NCI-H187 (cell line): ENCODE data around the gene LRRC31.

ENCODE experiments used
- DNase-seq, 2 experiments: peaks; one replicate each; lab custom pipeline; 2025; lab: John Stamatoyannopoulos, UW

The LRRC31 gene

DNA sequence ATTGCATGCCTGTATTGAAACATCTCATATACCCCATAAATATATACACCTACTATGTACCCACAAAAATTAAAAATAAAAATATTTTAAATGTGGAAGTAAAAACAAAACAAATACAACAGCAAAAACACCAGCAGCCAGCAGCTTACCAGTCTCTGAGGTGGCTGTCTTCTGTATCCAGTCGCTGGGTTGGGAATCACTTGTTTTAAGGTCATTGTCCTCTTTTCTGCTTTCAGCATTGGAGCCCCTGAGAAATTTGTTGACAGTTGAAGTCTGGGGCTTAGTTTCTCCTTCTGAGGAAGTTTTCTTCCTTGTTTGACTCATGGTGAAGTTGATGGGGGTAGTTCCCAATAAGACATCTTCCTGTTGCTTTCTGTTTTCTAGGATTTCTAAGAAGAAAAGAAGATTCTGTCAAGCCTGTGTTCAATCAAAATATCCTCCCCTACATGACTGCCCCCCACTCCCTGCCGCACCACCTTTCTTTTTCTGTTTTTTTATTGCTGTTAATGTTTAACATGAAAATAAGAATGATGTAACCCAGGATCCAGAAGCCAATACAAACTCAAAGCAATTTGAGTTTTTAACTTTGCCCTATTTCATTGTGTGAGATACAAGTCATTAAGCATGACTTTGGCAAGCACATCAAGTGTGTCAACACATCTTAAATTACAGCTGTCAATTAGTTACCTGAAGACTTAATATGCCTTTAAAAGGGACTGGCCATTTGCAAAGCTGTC, at the start of gene LRRC31:
Gene LRRC31 (minus strand): TSS at position 452 of the 737 bp plus-strand sequence. CDS start 128 bp downstream, at position 324.
- DNase-seq: no peak

DNA sequence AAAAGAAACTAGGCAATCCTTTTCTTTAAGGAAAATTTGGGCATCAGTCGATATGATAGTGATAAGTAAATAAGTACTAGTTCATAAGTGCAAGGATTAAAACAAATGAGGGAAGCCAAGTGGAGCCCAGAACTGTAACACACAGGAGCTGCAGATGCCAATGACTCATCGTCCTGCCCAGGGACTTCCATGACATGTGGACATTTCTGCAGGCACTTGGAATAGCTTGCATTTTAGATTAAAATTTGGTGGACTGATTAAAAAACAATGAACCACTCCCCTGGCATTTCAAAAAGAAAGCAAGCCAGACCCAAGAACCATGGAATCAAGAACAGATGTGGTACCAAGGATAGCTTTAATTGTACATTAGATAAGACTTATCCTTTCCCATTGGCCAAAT, 44.6 kb upstream of the LRRC31 start:
- no peak for DNase-seq

DNA sequence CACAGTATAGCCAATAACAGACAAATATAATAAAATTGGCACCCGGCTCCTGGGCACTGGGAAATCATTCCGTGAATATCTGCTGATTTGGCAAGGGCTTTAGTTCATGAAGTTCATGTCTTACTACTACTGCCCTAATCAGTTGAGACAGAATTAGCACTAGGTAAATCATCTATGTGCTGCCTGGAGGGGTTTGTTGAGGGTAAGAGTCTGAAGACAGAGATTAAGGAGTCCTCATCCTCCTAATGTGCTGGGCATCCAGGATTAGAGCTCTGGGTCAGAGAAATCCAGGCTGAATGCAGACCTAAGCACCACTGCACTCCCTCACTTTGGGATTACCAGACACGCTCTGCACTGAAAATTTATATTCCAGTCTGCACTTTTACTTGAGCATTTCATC, 43.6 kb upstream of the LRRC31 start:
- DNase-seq: no peak

DNA sequence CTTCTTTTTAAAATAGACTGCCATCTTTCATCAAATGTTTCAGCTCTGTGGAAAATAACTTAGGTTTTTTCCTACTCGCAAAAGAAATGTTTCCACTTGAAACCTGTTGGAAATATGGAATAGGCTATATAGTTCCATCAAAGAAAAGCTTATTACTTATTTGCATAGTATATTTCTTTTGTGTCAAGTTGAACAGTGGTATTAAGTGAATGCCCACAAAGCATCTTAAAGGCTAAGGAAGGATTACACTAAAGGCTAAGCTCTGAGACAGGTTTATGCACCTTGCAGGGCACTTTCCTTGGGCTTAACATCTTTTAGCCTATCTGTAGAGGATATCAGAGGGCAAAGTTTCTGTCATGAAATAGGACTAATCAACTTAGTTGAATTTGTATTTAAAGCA, 41.5 kb upstream of the LRRC31 start, which contains the start of gene SAMD7:
Gene SAMD7 (plus strand): TSS at position 301 of the 400 bp plus-strand sequence. CDS start 7,927 bp downstream, outside the sequence.
- DNase-seq: no peak

DNA sequence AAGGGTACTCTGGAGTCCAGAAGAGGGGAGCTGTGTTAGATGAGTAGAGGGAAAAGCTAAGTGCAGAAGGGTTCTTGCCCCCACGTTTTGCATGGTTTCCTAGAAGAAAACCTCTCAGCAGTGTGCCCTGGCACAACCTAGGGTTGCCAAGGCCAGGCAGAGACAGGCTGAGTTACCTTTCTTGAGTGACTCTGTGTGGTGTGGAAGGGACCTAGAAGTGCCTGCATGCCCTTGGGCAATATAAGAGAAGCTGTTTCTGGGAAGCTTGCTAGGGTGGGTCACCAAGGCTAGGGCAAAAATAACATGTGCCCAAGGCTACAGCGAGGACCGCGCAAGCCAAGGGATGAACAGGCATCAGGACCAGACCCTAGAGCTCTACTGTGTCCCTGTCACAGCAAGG, 38.2 kb upstream of the LRRC31 start:
- no peak for DNase-seq

DNA sequence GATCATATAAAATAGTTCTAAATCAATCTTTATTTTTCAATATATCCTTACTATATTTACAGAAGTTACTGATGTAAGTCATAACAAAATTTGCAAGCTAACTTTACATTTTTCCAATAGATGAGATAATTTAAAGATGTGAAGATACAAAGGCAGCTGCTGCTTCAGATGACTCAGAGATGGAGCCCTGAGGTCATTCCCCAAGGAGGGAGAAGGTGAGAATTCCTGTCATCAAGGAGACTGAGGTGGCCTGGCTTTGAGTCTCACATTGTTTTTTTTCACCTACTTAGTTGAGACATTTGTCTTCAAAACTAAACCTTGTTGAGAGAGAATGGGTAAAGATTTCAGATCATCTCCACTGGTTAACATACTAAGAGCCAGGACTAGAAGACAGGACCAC, 37.7 kb upstream of the LRRC31 start:
- no peak for DNase-seq

DNA sequence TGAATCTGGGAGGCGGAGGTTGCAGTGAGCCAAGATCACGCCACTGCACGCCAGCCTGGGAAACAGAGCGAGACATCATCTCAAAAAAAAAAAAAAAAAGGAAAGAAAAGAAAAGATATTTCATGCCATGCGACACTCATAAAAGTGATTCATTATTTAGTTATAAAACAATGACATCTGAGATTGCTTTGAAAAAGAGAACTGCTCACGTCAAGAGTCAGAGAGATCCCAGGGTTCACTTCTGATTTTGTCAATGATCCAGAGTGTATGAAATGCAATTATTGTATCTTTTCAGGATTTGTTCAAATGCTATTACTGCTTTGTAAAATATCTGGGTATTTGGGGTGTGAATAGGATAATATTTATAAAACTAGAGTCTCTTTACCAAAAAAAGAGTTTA, 35.7 kb upstream of the LRRC31 start:
- no peak for DNase-seq

DNA sequence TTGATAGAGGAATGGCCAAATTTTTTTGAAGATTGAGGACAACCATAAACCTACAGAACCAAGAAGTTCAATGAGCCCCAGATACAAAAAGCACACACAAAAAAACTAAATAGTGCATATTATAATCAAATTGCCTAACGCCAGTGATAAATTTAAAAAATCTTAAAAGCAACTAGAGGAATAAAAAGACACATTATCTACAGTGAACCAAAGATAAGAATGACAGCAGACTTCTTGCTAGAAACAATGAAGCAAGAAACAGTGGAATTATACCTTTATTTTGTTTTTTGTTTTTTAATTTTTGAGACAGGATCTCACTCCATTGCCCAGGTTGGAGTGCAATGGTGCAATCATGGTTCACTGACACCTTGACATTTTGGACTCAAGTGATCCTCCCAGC, 31.7 kb upstream of the LRRC31 start:
- DNase-seq: no peak

DNA sequence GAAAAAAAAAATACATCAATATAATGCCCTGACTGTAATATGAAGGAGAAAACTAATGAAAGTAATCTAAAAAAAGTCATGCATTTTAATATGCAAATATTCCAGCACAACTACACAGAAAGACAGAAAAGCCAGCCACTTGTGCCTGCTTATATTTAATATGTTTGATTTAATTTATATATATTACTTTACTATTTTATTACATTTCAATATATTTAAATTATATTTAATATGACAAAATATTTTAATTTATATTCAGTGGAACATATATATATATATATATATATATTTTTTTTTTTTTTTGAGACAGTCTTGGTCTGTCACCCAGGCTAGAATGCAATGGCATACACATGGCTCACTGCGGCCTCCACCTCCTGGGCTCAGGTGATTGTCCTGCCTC, 27.5 kb upstream of the LRRC31 start:
- no peak for DNase-seq

DNA sequence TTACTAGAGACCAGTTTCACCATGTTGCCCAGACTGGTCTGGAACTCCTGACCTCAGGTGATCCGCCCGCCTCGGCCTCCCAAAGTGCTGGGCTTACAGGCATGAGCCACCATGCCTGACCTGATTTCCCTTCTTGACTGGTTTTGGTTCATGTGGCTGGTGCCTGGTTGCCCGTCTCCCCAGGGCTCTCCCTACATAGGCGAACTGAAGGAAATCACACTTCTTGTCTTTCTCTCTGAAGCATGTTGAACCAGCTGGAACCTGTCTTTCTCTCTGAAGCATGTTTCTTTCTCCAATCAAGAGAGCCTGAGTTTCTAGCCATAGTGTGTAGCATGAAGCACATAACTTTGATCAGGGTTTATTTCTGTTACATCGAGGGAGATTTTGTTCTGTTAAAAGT, 25.3 kb upstream of the LRRC31 start:
- DNase-seq: no peak

DNA sequence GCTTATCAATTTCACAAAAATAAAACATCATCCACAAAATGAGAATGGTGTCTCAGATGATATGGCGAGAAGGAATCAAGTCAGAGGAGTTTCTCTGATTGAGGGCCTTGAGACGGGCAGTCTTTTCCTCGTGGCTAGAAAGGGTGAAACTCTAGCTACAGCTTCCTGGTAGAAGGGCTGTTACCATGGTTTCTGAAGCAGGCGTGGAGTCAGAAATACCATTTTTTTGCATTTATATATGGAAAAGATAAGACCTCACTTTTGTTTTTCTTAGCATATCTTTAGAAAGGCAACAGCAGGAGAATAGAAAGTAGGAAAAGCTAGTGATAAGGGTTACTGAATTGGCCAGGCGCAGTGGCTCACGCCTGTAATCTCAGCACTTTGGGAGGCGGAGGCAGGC, 24.4 kb upstream of the LRRC31 start:
- DNase-seq: no peak

DNA sequence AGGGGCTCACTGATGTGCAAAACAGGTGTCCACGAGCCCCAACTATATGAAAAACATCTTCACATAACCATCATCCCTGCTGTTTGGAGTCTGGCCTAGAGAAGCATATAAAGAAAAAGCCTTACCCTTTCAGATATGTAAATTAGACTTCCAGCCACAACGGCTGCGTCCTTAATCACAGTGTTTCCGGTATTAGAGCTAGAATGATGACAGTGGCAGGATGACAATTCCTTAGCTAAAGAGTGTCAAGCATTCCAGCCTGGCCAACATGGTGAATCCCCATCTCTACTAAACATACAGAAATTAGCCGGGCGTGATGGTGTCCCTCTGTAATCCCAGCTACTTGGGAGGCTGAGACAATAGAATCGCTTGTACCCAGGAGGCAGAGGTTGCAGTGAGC, 22.2 kb upstream of the LRRC31 start:
- no peak for DNase-seq

DNA sequence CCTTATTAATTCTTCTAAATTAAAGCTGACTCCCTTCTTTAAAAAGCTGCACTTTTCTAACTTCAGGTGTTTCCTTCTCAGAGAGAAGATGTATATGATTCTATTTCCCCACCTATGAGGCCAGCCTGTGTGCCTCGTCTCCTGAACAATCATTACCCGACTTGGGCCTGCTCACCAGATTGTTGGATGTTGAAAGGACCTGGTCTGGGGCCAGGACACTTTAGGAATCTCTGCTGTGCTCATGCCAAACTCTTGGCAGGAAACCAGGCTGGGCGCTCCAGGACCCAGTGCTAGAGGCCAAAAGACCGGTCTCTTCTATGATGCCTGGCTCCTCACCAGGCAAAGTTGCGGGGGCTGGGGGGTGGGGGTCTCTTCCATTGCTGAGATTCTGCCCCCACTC, 16.9 kb upstream of the LRRC31 start:
- no peak for DNase-seq

DNA sequence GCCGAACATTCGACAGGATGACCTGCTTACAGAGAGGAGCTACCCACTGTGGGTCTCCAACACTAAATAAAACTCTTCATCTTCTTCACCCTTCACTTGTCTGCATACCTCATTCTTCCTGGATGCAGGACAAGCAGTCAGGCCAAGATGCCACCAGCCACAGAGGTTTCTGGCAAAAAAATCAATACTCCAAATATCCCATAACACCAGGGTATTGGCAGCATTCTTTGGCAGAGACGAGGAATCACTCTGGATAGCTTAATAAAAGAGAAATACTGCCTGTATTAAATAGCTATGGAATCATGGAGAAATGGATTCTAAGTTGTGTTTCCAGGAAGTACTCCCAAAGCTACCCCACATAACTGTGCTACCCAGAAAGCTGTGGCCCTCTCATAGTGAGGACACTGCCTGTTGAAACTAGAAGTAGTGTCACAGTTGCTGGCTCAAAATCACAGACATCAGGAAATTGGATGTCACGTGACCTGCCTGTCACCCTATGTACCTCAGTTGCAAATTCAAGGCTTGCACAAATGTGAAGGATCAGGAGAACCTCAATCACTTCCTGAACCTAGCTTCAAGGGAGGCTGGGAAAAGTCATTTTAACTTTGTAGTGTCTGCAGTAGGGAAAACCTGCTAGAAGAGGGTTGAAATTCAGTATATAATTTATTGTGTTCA, 11.0 kb upstream of the LRRC31 start:
- DNase-seq: no peak

DNA sequence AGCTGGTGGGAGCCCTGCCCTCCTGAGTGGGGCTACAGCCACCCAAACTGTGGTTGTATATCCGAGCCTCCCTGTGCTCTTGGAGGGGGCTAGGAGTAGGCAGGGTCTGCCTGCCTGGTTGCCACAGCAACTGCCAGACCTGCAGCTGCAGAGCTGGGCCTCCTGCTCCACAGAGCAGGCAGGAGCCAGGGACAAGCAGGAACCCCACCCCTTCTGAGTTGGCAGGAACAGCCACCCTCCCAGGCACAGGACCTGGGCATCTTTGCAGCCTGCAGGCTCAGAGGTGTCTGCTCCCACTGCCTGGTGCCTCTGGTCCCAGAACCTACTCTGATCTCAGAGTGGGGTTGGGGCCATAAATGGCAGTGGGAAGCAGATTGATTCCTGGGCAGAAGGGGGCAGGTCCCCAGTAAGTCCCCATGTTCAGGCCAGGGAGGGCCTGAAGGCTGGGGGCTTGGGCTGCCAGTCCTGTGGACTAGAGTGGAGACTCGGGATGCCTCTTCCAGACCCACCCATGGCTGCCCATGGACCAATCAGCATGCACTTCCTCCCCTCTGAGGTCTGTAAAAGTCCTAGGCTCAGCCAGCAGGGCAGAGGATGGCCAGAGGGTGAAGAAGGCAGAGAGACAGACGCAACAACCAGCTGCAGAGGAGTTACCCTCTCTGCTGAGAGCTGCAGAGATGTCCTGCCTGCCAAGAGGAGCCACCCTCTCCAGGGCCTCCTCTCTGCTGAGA, 10.3 kb upstream of the LRRC31 start:
- no peak for DNase-seq

DNA sequence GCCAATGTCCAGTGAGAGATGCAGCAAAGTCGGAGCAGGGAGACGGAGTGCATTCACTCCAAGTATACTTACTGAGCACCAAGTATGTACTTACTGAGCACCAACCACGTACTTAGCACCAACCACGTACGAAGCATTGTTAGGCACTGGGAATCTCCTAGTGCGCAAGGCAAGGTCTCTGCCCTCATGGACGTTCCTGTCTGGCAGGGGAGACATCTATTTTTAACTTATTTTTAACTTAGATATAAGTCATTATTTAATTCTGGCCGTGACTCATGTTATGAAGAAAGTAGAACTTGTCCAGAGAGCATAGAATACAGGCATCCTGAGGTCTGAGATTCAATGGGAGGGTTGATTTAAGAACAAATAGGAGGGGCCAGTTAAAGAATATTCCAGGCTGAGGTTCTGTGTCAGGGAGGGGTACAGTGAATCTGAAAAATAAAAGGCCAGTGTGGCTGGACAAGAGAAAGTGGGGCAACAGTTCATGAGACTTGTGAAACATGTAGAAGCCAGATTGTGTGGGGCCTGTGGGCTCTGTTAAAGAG, 9.3 kb upstream of the LRRC31 start:
- DNase-seq: no peak

DNA sequence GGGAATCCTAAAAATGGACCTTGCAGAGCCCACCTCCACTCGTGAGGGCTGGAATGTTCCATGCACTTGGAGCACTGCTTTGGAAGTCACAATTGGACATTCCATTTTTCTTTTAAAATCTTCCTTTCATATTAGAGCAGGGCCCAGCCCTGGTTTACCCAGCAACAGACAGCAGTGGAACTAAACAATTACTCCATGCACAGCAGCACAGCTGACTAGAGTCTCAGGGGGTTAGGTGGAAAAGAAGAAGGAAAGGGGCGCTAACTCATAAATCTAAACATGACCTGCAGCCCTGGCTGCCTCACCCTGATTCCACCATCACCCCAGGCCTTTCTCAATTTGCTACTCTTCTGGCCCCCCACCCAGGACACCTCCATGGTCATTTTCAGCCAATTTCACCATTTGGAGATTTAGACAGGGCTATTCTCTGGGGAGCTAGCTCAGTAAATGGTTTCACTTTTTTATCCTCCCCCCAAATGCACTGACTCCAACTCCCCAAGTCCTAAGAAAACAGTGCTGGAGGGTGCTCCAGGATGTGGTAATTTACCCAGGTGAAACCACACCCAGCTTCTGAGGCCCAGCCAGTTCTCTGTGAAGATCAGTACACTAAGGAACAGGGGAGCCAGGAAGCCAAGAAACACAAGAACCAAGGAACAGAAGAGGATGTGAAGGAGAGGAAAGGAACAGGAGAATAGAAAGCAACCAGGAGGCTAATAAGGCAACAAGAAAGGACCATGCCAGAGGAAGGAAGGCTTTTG, 1.6 kb upstream of the LRRC31 start:
- DNase-seq: no peak

DNA sequence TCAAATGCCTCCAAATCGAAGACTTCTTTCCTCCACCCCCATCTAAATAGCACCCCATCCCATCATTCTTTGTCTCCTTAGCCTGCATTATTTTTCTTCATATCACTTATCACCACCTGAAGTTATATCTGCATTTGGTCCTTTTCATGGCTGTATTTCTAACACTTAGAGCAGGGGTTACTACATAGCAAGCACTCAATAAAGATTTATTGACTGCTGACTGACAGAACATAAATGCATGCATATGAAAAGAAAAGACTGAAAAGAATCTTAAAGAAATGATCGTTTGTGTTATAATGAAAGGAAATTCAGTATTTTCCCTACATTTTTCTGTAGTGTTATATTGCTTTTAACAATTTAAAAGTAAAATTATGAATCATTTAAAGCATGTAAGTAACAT, 1.4 kb downstream of the LRRC31 start:
- DNase-seq: no peak

DNA sequence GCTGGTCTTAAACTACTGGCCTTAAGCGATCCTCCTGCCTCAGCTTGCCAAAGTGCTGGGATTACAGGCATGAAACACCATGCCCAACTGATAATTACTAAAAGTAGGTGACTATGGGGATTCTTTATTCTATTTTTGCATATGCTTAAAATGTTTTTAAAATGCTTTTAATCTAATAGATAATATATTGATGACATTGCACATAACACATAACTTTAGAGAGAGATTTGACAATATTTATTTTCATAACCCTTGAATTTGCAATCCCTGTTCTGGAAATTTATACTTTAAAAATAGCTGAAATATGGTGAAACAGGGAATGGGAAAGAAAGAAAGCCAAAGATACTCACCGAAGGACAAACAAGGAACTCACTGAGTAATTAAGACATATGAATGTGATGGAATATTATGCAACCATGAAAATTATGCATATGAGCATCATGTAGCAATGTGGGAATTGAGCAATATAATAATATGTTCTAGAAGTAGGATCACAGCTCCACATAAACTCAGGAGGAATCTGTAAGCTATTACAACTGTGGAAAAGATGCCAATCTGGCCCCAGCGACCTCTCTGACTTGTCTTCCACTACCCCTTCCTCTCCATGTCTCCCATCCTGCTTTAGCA, 2.0 kb downstream of the LRRC31 start:
- no peak for DNase-seq

DNA sequence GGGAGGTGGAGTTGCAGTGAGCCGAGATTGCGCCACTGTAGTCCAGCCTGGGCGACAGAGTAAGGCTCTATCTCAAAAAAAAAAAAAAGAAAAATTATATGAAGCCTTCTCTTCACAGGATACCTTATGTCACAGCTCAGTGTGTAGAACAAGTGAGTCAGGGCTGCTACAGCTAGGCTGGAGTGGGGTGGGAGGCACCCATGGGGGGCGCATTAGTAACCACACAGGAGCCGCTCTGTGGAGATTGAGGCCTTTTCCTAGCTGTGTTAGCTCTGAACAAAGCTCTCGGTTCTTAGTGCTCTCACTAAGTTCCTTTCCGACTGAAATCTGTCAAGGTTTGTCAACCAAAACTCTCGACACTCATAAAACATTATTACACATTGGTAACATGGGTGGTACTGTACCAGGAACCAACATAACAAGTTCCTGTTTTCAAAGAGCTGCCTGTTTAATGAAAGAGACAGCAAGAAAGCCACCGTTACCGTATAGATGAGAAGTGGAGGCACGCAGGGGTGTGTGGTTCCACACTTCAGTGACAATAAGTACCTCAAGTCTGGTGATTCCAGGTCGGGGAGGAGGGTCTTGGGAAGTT, 4.5 kb downstream of the LRRC31 start:
- no peak for DNase-seq

DNA sequence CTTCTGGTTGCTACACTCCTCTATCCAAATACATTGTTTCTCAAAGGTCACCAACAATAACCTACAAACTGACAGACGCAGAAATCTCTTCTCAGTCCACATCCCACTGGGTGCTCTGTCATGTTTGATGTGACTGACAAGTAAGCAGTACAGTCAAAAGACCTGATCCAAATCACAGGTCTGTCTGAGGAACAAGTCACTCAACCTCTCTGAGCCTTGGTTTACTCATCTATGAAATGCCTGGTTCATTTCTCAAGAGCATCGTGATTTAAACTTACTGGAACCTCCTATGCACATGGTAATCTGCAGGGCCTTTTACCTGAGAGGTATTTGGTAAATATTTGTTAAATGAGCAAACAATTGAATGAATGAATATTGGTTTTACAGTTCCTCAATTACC, 5.5 kb downstream of the LRRC31 start:
- no peak for DNase-seq
